Stimulated activated CD8-positive, alpha-beta memory T cell treated with anti-CD3 and anti-CD28 coated beads, Interleukin-15, amount 100 ng/mL, for 48 hours (primary cell): ENCODE measurements around the gene ABCB8.
"Not testable (repeated sequence)": the region's sequence is repeated elsewhere in the genome, so short reads cannot be mapped to it uniquely, and the experiment has no call there.

ENCODE experiments used
- DNase-seq, 2 donors: peaks; one replicate each; pipeline ENCODE4 v3.0.0-alpha.2; 2020; ENCODE audit warnings: low read depth in 2 of 2

The ABCB8 gene

GRCh38 chr7:151014950-151015349 lies 13.3 kb upstream of the ABCB8 start:
- no peak for DNase-seq

GRCh38 chr7:151015967-151016366 lies 12.3 kb upstream of the ABCB8 start:
- no peak for DNase-seq

- DNase-seq, result no peak
These were observed 11.7 kb upstream of the ABCB8 start for GRCh38 chr7:151016505-151016904.

- DNase-seq, result no peak
These were observed 11.3 kb upstream of the ABCB8 start for GRCh38 chr7:151016942-151017341.

GRCh38 chr7:151017370-151017952 lies 10.8 kb upstream of the ABCB8 start:
- no peak for DNase-seq

- DNase-seq, result peak; percentile 71 to 78
These were observed 10.3 kb upstream of the ABCB8 start for GRCh38 chr7:151017953-151018420.

GRCh38 chr7:151018421-151019129 lies 9.7 kb upstream of the ABCB8 start:
- no peak for DNase-seq

- DNase-seq, result no peak
These were observed 9.2 kb upstream of the ABCB8 start for GRCh38 chr7:151019130-151019447.

GRCh38 chr7:151020231-151020630 lies 8.0 kb upstream of the ABCB8 start:
- DNase-seq, result no peak

- no peak for DNase-seq
These were observed 5.0 kb upstream of the ABCB8 start for GRCh38 chr7:151023232-151023631.

- no peak for DNase-seq
These were observed 3.7 kb upstream of the ABCB8 start, which contains the start of gene ATG9B for GRCh38 chr7:151024435-151025056. Gene ATG9B, minus strand, starts transcription at chr7:151024494. Its CDS starts 71 bp downstream, at chr7:151024423.

- no peak for DNase-seq
These were observed 2.2 kb upstream of the ABCB8 start for GRCh38 chr7:151025924-151026671.

GRCh38 chr7:151026771-151027727 lies 1.2 kb upstream of the ABCB8 start:
- not testable (repeated sequence) for DNase-seq

- DNase-seq, result not testable (repeated sequence)
These were observed 521 bp upstream of the ABCB8 start for GRCh38 chr7:151027728-151028130.

- DNase-seq, result no peak
These were observed 775 bp downstream of the ABCB8 start for GRCh38 chr7:151028948-151029501.

- DNase-seq, result no peak
These were observed 2.8 kb downstream of the ABCB8 start for GRCh38 chr7:151031011-151031410.

- no peak for DNase-seq
These were observed 5.0 kb downstream of the ABCB8 start for GRCh38 chr7:151032936-151033863.

- DNase-seq, result no peak
These were observed 5.6 kb downstream of the ABCB8 start for GRCh38 chr7:151033864-151034249.

GRCh38 chr7:151034312-151035025 lies 6.2 kb downstream of the ABCB8 start:
- no peak for DNase-seq
